HepG2 (cell line): ENCODE measurements around the gene KLF11. TPM values are rescaled to one million over a fixed set of nuclear protein-coding genes. Genes with fewer than 3 reads are reported as not detected.

Experiments
- ATAC-seq: fragments of 200-7000 bp; cut with Tn5 transposase; 3 replicates; pipeline ENCODE4 v1.9.1; 2020; ENCODE audit warnings: mild to moderate bottlenecking, moderate library complexity
- BruUV-seq: library from RNA; stranded (reverse); fragments of 400-500 nt; replicated peaks from 2 replicates; lab custom pipeline; 2021; lab: Mats Ljungman, UMichigan
- CTCF ChIA-PET: fragments of 300-600 bp; formaldehyde crosslinking; extraction: SDS; loops from one replicate; lab custom pipeline; 2021; ENCODE audit warnings: low total read pairs, inconsistent platforms, low intra/inter-chr PET ratio; lab: Yijun Ruan, JAX
- POLR2A ChIA-PET: fragments of 350-600 bp; sonication (Branson Sonifier 250); formaldehyde crosslinking; loops from one replicate; lab custom pipeline; 2020; ENCODE audit warnings: antibody characterized with exemption, inconsistent platforms; lab: Yijun Ruan, JAX
- DNase-seq: peaks from one replicate; pipeline ENCODE4 v3.0.0-alpha.2; 2015; ENCODE audit warnings: low spot score
- FAIRE-seq: peaks from 3 replicates; lab custom pipeline; 2011; peaks lifted over from hg19 to GRCh38; lab: Jason Lieb, UNC
- H2AFZ ChIP-seq: one replicate; pipeline ENCODE4 v1.6.1; 2011; ENCODE audit warnings: low read length, inconsistent platforms
- H3K27ac ChIP-seq: fragments of 300-600 bp; 3 replicates; pipeline ENCODE4 v1.8.0; 2011; ENCODE audit warnings: mixed run types, mild to moderate bottlenecking, mixed read lengths, low read length, inconsistent platforms; ENCODE audit not compliant: insufficient read depth; ENCODE audit errors: extremely low read length
- H3K27me3 ChIP-seq, 2 experiments: fragments of 200-600 bp in 1 of 2; 2 replicates in 1 of 2; 3 replicates in 1 of 2; pipeline versions ENCODE4 v1.6.0 to v1.8.0; 2011; ENCODE audit warnings: low read length in 2 of 2, mild to moderate bottlenecking in 2 of 2, moderate library complexity in 2 of 2, inconsistent platforms in 1 of 2; ENCODE audit not compliant: insufficient read depth in 2 of 2, control insufficient read depth in 1 of 2
- H3K36me3 ChIP-seq, 2 experiments: fragments of 200-600 bp in 1 of 2; replicated peaks in 1 of 2; 2 replicates in 1 of 2; 3 replicates in 1 of 2; pipeline versions ENCODE4 v1.5.1 to v1.8.0; 2011; ENCODE audit warnings: low read length in 2 of 2, inconsistent platforms in 1 of 2; ENCODE audit not compliant: insufficient read depth in 2 of 2, control insufficient read depth in 1 of 2
- H3K4me1 ChIP-seq: 2 replicates; pipeline ENCODE4 v1.5.1; 2012; ENCODE audit warnings: low read length, inconsistent platforms; ENCODE audit not compliant: insufficient read depth
- H3K4me2 ChIP-seq: 2 replicates; pipeline ENCODE4 v1.6.0; 2011; ENCODE audit warnings: low read depth, low read length, inconsistent platforms
- H3K4me3 ChIP-seq, 3 experiments: fragments of 200-600 bp in 1 of 3; sonication (generic), shearing (Covaris generic) in 1 of 3; replicated peaks in 1 of 3; 2 replicates each; pipeline ENCODE4 v1.5.1; 2011 to 2016; ENCODE audit warnings: low read length in 3 of 3, inconsistent platforms in 2 of 3, low read depth in 2 of 3, mild to moderate bottlenecking in 2 of 3, control low read depth in 1 of 3, mixed read lengths in 1 of 3; ENCODE audit not compliant: insufficient read depth in 1 of 3
- H3K79me2 ChIP-seq: one replicate; pipeline ENCODE4 v1.6.1; 2011; ENCODE audit warnings: low read length, inconsistent platforms; ENCODE audit not compliant: insufficient read depth
- H3K9ac ChIP-seq: 2 replicates; pipeline ENCODE4 v1.6.0; 2011; ENCODE audit warnings: mild to moderate bottlenecking, low read depth, low read length, inconsistent platforms; ENCODE audit not compliant: insufficient read depth
- H3K9me3 ChIP-seq: 2 replicates; pipeline ENCODE4 v1.5.1; 2012; ENCODE audit warnings: mild to moderate bottlenecking, low read length
- H4K20me1 ChIP-seq: 2 replicates; pipeline ENCODE4 v1.6.0; 2011; ENCODE audit warnings: inconsistent platforms, mild to moderate bottlenecking, low read length, moderate library complexity; ENCODE audit not compliant: insufficient read depth
- CBX1 ChIP-seq: IDR thresholded peaks from one replicate; pipeline ENCODE4 v1.6.1; 2016; ENCODE audit warnings: antibody characterized with exemption, low read depth
- CCAR2 ChIP-seq: fragments of 200-400 bp; formaldehyde crosslinking; optimal IDR thresholded peaks from 2 replicates; pipeline ENCODE3; 2018; ENCODE audit warnings: low read depth, mild to moderate bottlenecking, low read length, moderate library complexity
- ESRRA ChIP-seq: sonication (generic); formaldehyde crosslinking; IDR thresholded peaks from 2 replicates; pipeline ENCODE4 v1.5.1; 2020; ENCODE audit warnings: mild to moderate bottlenecking, low read depth, missing genetic modification reagents
- FOXA3 ChIP-seq: IDR thresholded peaks from 2 replicates; pipeline ENCODE4 v1.6.1; 2016; ENCODE audit warnings: missing genetic modification reagents, missing compliant biosample characterization
- GLI4 ChIP-seq: sonication (generic); formaldehyde crosslinking; IDR thresholded peaks from 2 replicates; pipeline ENCODE4 v1.5.1; 2020; ENCODE audit warnings: missing genetic modification reagents, mild to moderate bottlenecking, moderate library complexity, borderline replicate concordance
- MYC ChIP-seq: sonication (generic); formaldehyde crosslinking; IDR thresholded peaks from 2 replicates; pipeline ENCODE4 v1.9.0; 2021; ENCODE audit warnings: missing genetic modification reagents, borderline replicate concordance
- MYPOP ChIP-seq: sonication (generic); formaldehyde crosslinking; IDR thresholded peaks from 2 replicates; pipeline ENCODE4 v1.8.1; 2023; ENCODE audit warnings: mild to moderate bottlenecking, moderate library complexity, missing genetic modification reagents
- RCOR2 ChIP-seq: IDR thresholded peaks from 2 replicates; pipeline ENCODE4 v1.6.1; 2016; ENCODE audit warnings: missing biosample characterization, missing genetic modification reagents
- REXO4 ChIP-seq: sonication (generic); formaldehyde crosslinking; IDR thresholded peaks from 2 replicates; pipeline ENCODE4 v1.8.0; 2022; ENCODE audit warnings: missing genetic modification reagents, mild to moderate bottlenecking, borderline replicate concordance
- ZBTB2 ChIP-seq: sonication (generic); formaldehyde crosslinking; IDR thresholded peaks from 2 replicates; pipeline ENCODE4 v1.8.0; 2022; ENCODE audit warnings: low read depth, missing genetic modification reagents
- ZHX2 ChIP-seq, 2 experiments: sonication (generic) in 1 of 2; formaldehyde crosslinking in 1 of 2; IDR thresholded peaks; 2 replicates each; pipeline versions ENCODE4 v1.6.1 to v1.9.0; 2014 to 2022; ENCODE audit warnings: antibody characterized with exemption in 1 of 2, borderline replicate concordance in 1 of 2, inconsistent platforms in 1 of 2, low read depth in 1 of 2, missing genetic modification reagents in 1 of 2
- ZNF432 ChIP-seq: sonication (generic); formaldehyde crosslinking; IDR thresholded peaks from 2 replicates; pipeline ENCODE4 v1.5.0; 2020; ENCODE audit warnings: missing genetic modification reagents, mild to moderate bottlenecking, borderline replicate concordance
- WGBS: methylation state at CpG from one replicate; pipeline ENCODE4 v1.1.6; 2017; ENCODE audit warnings: low lambda C conversion rate; 5-methylcytosine and 5-hydroxymethylcytosine counted together
- in situ Hi-C: cut with HindIII; loops from 2 replicates; pipeline ENCODE4 v1.10.0; 2017; ENCODE audit warnings: low pct_unique_long_range_greater_than_20kb; ENCODE audit not compliant: extremely low pct_ligation_motif_present
- intact Hi-C: fragments of 100-400 bp; cut with micrococcal nuclease; formaldehyde crosslinking; loops from one replicate; pipeline ENCODE4 v1.10.0; 2022; ENCODE audit not compliant: unreplicated experiment
- polyA plus RNA-seq, 8 experiments: library from polyadenylated mRNA; depleted of rRNA in 3 of 8; stranded (reverse) in 7 of 8; unstranded in 1 of 8; fragments of >200 nt; fragmentation: Illumina TruSeq in 4 of 8; extraction: Trizol in 4 of 8; gene quantifications; 2 replicates each; pipeline versions ENCODE4 v1.2.1 to v1.2.3, GENCODE V29; 2011 to 2016; ENCODE audit warnings: low read depth in 4 of 8, missing spikeins in 1 of 8, mixed read lengths in 1 of 8; ENCODE audit not compliant: insufficient read depth in 1 of 8
- total RNA-seq, 5 experiments: library from RNA; depleted of rRNA; stranded (reverse); fragments of >200 nt; fragmentation: Illumina TruSeq; extraction: Trizol; gene quantifications; 2 replicates each; pipeline ENCODE4 v1.2.3, GENCODE V29; 2016; ENCODE audit warnings: low read depth in 1 of 5

The KLF11 gene
- total and polyA plus RNA-seq, 2 of the 13 experiments (the other 11 are each of a cell fraction or from before 2014, with no cell fraction given), result 2.5 to 11.8 TPM

GRCh38 chr2:10067881-10068280 lies 24.5 kb downstream of the KLF11 start:
- no peak for DNase-seq
- intact Hi-C loops (no loop called here), in situ Hi-C loops (no loop called here)
- Histone ChIP-seq H3K4me3 (no peak overlapping the region), H3K79me2 (no peaks in the 10 kb centered on the region), H4K20me1 (no peaks in the 10 kb centered on the region), H3K36me3 (no peaks in the 10 kb centered on the region), H3K9me3 (no peaks in the 10 kb centered on the region), H3K9ac (no peak overlapping the region), H2AFZ (no peak overlapping the region), H3K4me2 (no peak overlapping the region), H3K27me3 (peaks cover 3 to 28% of the 10 kb centered on the region in 2 experiments; a peak in 4 of 5 replicates), H3K4me1 (peaks cover 15% of the 10 kb centered on the region), H3K27ac (no peak overlapping the region)
- CTCF ChIA-PET, result no interaction called here
- BruUV-seq, result no TSS peak
- POLR2A ChIA-PET, result no interaction called here
- 2% methylated on average over 1 of the region's 1 CpG for WGBS
- FAIRE-seq, result no peak
- TF ChIP-seq ESRRA (CRISPR knock-in tag) (no peak), RCOR2 (CRISPR knock-in tag) (no peak), ZNF432 (CRISPR knock-in tag) (no peak), CCAR2 (no peak), FOXA3 (CRISPR knock-in tag) (no peak), ZHX2 (IDR thresholded peaks at IDR 0.05; ENCODE audit: low read depth) (no peak), ZHX2 (CRISPR knock-in tag; IDR thresholded peaks at IDR 0.05; ENCODE audit: borderline replicate concordance) (no peak), MYPOP (no peak), MYC (CRISPR knock-in tag) (no peak), GLI4 (CRISPR knock-in tag) (no peak), CBX1 (no peak), ZBTB2 (CRISPR knock-in tag) (no peak), REXO4 (CRISPR knock-in tag) (no peak)
- ATAC-seq, result no peak
